WI38 (cell line): ENCODE results near the gene SLC4A4.

Source experiments
- H3K4me3 ChIP-seq: 2 replicates; pipeline ENCODE4 v1.5.1; 2011; ENCODE audit warnings: low read depth, mild to moderate bottlenecking, control low read depth, low read length
- TF ChIP-seq, protein P1 (sequence below): IDR thresholded peaks from 2 replicates; pipeline ENCODE4 v1.5.1; 2012; ENCODE audit warnings: low read depth, mild to moderate bottlenecking, control low read depth, low read length

The SLC4A4 gene

DNA sequence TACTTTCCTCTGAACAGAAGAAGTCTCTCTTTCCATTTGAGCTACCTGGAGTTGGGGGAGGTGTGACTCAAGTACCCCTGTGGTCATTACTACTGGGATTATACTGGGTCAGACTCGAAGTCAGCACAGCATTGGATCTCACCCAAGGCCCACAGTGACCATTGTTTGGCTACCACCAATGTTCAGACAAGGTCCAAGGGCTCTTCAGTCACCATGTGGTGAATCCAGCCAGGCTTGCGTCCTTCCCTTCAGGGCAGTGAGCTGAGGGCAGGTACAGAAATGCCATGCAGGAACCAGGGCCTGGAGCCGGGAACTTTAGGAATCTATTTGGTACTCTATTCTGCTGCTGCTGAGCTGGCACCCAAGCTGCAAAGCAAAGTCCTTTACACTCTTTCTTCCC is 5.5 kb upstream of the SLC4A4 start:
- no peak overlapping the region for H3K4me3 ChIP-seq
- TF ChIP-seq, protein P1, sequence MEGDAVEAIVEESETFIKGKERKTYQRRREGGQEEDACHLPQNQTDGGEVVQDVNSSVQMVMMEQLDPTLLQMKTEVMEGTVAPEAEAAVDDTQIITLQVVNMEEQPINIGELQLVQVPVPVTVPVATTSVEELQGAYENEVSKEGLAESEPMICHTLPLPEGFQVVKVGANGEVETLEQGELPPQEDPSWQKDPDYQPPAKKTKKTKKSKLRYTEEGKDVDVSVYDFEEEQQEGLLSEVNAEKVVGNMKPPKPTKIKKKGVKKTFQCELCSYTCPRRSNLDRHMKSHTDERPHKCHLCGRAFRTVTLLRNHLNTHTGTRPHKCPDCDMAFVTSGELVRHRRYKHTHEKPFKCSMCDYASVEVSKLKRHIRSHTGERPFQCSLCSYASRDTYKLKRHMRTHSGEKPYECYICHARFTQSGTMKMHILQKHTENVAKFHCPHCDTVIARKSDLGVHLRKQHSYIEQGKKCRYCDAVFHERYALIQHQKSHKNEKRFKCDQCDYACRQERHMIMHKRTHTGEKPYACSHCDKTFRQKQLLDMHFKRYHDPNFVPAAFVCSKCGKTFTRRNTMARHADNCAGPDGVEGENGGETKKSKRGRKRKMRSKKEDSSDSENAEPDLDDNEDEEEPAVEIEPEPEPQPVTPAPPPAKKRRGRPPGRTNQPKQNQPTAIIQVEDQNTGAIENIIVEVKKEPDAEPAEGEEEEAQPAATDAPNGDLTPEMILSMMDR = no peak

GRCh38 chr4:71333960-71334359 is 4.9 kb upstream of the SLC4A4 start:
- H3K4me3 ChIP-seq = no peak overlapping the region
- TF ChIP-seq, protein P1 = no peak

- TF ChIP-seq, protein P1 = no peak
- H3K4me3 ChIP-seq = no peak overlapping the region
These were observed 4.3 kb upstream of the SLC4A4 start for GRCh38 chr4:71334465-71334882.

- TF ChIP-seq, protein P1 = no peak
- H3K4me3 ChIP-seq = no peak overlapping the region
These were observed 5.0 kb downstream of the SLC4A4 start for GRCh38 chr4:71343670-71344466.

DNA sequence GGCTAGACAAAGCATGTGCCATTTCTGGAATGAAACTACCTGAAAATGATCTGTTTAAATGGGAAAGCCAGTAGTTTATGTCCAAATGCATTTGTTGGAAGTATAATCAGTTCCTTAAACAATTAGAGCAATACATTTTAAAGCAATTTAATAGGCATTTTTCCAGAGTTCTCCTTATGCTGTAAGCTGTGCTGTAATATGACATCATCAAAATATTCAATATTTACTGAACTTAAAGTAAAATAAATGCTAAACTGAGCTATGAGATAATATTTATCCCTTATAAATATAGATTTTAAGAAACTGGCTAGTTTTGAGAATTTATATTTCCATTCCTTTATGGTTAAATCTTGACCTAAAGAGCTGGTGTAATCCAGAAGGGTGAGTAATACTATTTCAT is 7.9 kb downstream of the SLC4A4 start:
- TF ChIP-seq, protein P1 = no peak
- H3K4me3 ChIP-seq = no peak overlapping the region

GRCh38 chr4:71348586-71348985 is 9.8 kb downstream of the SLC4A4 start:
- TF ChIP-seq, protein P1 = no peak
- H3K4me3 ChIP-seq = no peak overlapping the region

DNA sequence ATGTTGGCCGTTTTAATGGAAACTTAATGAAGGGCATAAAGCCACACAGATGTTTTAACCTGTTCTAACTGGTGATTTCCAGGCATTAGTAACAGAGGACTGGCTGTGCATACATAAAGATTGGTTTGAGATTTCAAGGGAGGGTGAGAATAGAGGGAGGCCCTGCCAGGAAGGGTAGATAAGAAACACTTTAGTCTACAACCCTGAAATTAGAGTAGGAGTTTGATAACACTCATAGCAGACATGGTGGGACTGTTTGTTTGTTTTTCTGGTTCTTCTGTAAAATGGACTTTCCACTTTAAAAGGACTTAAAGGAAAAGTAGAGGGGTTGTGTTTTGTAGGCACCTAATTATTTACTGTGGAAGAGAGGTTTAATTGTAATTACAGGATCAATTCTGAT is 16.2 kb downstream of the SLC4A4 start:
- no peak overlapping the region for H3K4me3 ChIP-seq
- TF ChIP-seq, protein P1 = no peak
